Measurements from ENCODE around the gene ZSCAN20.

The ZSCAN20 gene

GRCh38 chr1:33472269-33472980 lies at the start of gene ZSCAN20:
TSS of gene ZSCAN20 (plus strand) at chr1:33472645. CDS start at chr1:33479289, 6,644 bp downstream.
- DNase-seq (ENCODE audit: low read depth in 2 of 2) = peak; percentile 83 to 89

GRCh38 chr1:33424205-33424604 lies 48.2 kb upstream of the ZSCAN20 start:
- no peak for DNase-seq (ENCODE audit: low read depth in 2 of 2)

GRCh38 chr1:33424610-33425009 lies 47.8 kb upstream of the ZSCAN20 start:
- DNase-seq (ENCODE audit: low read depth in 2 of 2) = no peak

- DNase-seq (ENCODE audit: low read depth in 2 of 2) = no peak
These were observed 46.5 kb upstream of the ZSCAN20 start for GRCh38 chr1:33425900-33426299.

- DNase-seq (ENCODE audit: low read depth in 2 of 2) = no peak
These were observed 45.5 kb upstream of the ZSCAN20 start for GRCh38 chr1:33426916-33427315.

GRCh38 chr1:33428661-33429060 lies 43.8 kb upstream of the ZSCAN20 start:
- DNase-seq (ENCODE audit: low read depth in 2 of 2) = no peak

GRCh38 chr1:33429332-33429731 lies 43.1 kb upstream of the ZSCAN20 start:
- DNase-seq (ENCODE audit: low read depth in 2 of 2) = no peak

GRCh38 chr1:33429856-33430691 lies 42.4 kb upstream of the ZSCAN20 start:
- DNase-seq (ENCODE audit: low read depth in 2 of 2) = no peak

GRCh38 chr1:33430692-33431593 lies 41.5 kb upstream of the ZSCAN20 start, which contains the start of gene PHC2:
TSS of gene PHC2 (minus strand) at chr1:33431095. CDS start at chr1:33375539, 55,556 bp downstream.
- peak; percentile 84 to 93 for DNase-seq (ENCODE audit: low read depth in 2 of 2)

- no peak for DNase-seq (ENCODE audit: low read depth in 2 of 2)
These were observed 38.7 kb upstream of the ZSCAN20 start for GRCh38 chr1:33433509-33434362.

GRCh38 chr1:33434363-33434750 lies 38.1 kb upstream of the ZSCAN20 start:
- DNase-seq (ENCODE audit: low read depth in 2 of 2) = no peak

GRCh38 chr1:33435096-33435820 lies 37.2 kb upstream of the ZSCAN20 start:
- no peak for DNase-seq (ENCODE audit: low read depth in 2 of 2)

GRCh38 chr1:33436557-33437285 lies 35.7 kb upstream of the ZSCAN20 start:
- no peak for DNase-seq (ENCODE audit: low read depth in 2 of 2)

- no peak for DNase-seq (ENCODE audit: low read depth in 2 of 2)
These were observed 33.9 kb upstream of the ZSCAN20 start for GRCh38 chr1:33438364-33439160.

GRCh38 chr1:33439662-33440061 lies 32.8 kb upstream of the ZSCAN20 start:
- no peak for DNase-seq (ENCODE audit: low read depth in 2 of 2)

- no peak for DNase-seq (ENCODE audit: low read depth in 2 of 2)
These were observed 31.2 kb upstream of the ZSCAN20 start for GRCh38 chr1:33441088-33441745.

GRCh38 chr1:33442141-33442540 lies 30.3 kb upstream of the ZSCAN20 start:
- DNase-seq (ENCODE audit: low read depth in 2 of 2) = no peak

GRCh38 chr1:33443080-33443704 lies 29.3 kb upstream of the ZSCAN20 start:
- no peak for DNase-seq (ENCODE audit: low read depth in 2 of 2)
